ENCODE results near the gene OR4D6.

OR4D6 gene

GRCh38 chr11:59501931-59502330, 45.2 kb downstream of the OR4D6 start:
- no peak for TF ChIP-seq CTCF (IDR thresholded peaks at IDR 0.05; ENCODE audit: insufficient read depth, low read depth, low read length, missing control alignments)
- no peak overlapping the region for H3K4me3 ChIP-seq (ENCODE audit: low read length)
- DNase-seq (ENCODE audit: low read depth): no peak

GRCh38 chr11:59503276-59503675, 46.5 kb downstream of the OR4D6 start, which contains the start of gene OR4D11:
TSS of gene OR4D11 (plus strand) at chr11:59503576. CDS start at chr11:59503576, 0 bp downstream.
- no peak for DNase-seq (ENCODE audit: low read depth)
- no peak for TF ChIP-seq CTCF (IDR thresholded peaks at IDR 0.05; ENCODE audit: insufficient read depth, low read depth, low read length, missing control alignments)
- H3K4me3 ChIP-seq (ENCODE audit: low read length): no peak within 1 kb of the TSS

All from epithelial cell of esophagus (primary cell).